NCI-H1105 (cell line): ENCODE data around the gene AKAP8L.
A peak's percentile ranks its signal among the peaks of the same experiment; 100 is the strongest.
"Not testable (repeated sequence)": the region's sequence is repeated elsewhere in the genome, so short reads cannot be mapped to it uniquely, and the experiment has no call there.

Source experiments
- DNase-seq: peaks from one replicate; lab custom pipeline; 2025; lab: John Stamatoyannopoulos, UW

The AKAP8L gene

DNA sequence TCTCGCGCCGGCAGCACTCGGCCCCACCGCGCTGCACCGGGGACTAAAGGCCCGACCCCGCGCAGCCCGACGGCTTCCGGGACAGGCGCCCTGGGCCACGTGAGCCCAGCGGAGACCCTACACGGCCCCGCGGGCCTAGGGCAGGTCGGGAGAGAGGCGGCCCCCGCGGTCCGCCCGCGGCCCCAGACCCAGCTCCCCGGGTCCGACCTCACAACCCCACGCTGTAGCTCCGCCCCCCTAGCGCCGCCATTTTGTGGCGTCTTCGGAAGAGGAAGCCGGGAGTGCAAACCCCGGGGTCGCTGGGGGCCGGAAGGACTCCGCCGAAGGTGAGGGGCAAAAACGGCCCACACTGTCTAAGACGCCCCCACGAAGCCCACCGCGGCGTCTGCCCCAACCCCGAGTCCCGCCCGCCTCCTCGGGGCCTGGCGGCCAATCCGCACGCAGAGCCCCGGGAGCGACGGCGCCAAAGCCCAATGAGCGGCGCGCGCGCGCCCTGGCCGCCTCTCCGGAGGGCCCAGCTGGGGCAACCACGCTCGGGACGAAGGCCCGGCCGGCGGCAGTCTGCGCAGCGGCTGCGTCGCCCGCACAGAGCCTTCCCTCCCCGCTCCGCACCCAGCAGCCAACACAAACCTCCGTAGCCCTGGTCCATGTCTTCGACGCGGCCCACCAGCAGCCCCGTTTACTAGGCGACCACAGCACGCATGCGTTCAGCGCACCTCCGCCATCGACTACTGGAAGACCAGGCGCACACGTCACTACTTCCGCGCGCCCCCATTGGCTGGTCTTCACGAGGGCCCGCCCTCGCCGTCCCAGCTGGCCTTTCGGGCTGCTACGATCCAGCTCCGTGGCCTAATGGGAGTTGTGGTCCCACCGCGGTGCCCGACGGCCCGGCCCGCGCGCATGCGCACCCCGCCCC lies 39.4 kb downstream of the AKAP8L start, which contains the start of gene AKAP8:
Gene AKAP8, minus strand, starts transcription at position 705 of the 916 bp plus-strand sequence. Its CDS starts 56 bp downstream, at position 649.
- peak; percentile 97 for DNase-seq

- peak; percentile 14 for DNase-seq
Observed at GRCh38 chr19:15378534-15379082, 40.2 kb downstream of the AKAP8L start.

DNA sequence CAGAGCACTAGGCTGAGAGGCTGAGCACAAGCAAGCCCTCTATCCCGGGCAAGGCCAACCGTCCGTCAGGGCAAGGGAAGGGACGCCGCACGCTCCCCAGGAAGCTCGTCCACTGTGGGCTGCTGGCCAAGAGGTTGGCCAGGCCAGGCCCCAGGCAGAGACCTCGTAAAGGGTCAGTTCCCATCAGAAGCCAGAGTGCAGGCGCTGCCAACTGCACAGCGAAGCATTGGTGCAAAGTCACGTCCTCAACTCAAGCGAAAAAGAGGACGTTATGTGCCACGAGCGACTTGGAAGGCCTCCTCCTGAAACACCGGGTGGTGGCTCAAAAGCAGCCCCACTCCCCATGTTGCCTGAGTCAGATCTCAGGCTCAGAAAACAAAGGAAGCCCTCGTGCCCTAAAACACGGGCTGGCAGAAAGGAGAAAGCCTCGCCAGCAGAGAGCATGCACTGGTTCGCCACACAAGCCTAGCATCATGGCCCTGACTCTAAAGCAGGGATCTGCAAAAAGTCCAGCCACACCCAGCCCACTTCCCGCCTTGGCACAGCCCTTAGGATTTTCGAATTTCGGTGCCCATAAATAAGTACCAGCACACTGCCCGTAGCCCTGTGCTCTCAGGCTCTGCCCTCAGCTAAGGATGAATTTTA lies 43.9 kb downstream of the AKAP8L start:
- DNase-seq, result no peak

GRCh38 chr19:15374105-15374651 lies 44.6 kb downstream of the AKAP8L start:
- no peak for DNase-seq

DNA sequence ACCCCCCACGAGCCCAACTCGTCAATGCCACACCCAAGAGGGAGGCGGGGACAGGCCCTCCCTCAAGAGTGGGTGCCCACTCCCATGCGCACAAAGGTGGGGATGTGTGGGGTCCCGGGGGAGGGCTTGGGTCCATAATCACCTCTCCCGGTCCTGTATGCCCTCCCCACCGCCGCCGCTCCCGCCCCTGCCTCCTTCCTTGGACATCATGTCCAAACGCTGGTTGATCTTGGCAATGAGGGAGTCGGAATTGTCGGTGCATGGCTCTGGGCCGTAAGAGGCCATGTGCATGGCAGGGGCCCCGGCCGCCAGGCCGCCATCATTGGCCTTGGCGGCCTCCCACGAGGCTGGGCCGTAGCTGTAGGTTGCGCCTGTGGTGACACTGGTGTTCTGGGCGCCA lies 45.1 kb downstream of the AKAP8L start:
- DNase-seq, result no peak

- DNase-seq, result no peak
Observed at GRCh38 chr19:15372891-15373301, 45.9 kb downstream of the AKAP8L start.

DNA sequence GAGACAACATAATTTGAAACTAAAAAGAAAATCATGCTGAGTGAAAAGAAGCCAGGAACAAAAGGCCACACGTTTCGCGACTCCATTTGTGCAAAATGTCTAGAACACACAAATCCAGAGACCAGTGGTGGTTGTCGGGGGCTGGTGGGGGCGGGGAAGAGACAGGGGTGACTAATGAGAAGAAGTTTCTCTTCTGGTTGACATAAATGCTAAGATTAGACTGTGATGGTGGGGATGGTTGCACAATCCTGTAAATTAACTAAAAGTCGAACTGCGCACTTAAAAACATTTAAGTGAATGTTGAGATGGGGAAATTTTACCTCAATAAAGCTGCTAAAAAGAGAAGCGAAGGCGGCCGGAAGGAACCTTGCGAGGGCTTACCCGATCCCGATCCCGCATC lies 46.3 kb downstream of the AKAP8L start:
- DNase-seq, result no peak

GRCh38 chr19:15371786-15372380 lies 46.9 kb downstream of the AKAP8L start:
- no peak for DNase-seq

- no peak for DNase-seq
Observed at GRCh38 chr19:15371119-15371518, 47.7 kb downstream of the AKAP8L start.

- no peak for DNase-seq
Observed at GRCh38 chr19:15369594-15369891, 49.2 kb downstream of the AKAP8L start.

GRCh38 chr19:15368798-15369593 lies 49.8 kb downstream of the AKAP8L start:
- no peak for DNase-seq

GRCh38 chr19:15368051-15368632 lies 50.6 kb downstream of the AKAP8L start:
- DNase-seq, result no peak

GRCh38 chr19:15367439-15367838 lies 51.3 kb downstream of the AKAP8L start:
- DNase-seq, result no peak

DNA sequence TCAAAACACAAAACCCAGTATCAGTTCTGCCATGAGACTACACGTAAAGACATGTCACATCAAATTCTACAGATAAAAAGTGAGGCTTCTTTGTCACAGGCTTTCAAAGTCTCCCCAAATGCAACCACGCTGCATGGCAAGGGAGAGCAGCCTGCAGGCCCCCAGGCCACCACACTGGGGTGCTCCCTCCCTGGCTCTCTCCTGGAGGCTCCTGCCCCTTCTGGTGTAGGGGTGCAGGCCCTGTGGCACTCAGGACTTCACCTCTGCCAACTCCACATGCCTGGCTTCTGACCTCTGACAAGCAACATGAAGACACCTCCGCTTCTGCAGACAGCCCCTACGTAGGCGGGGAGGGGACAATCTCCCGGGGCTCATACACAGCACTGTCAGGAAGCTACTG lies 53.5 kb downstream of the AKAP8L start:
- DNase-seq, result no peak

GRCh38 chr19:15363791-15364190 lies 55.0 kb downstream of the AKAP8L start:
- DNase-seq, result not testable (repeated sequence)

- DNase-seq, result not testable (repeated sequence)
Observed at GRCh38 chr19:15363048-15363447, 55.7 kb downstream of the AKAP8L start.

DNA sequence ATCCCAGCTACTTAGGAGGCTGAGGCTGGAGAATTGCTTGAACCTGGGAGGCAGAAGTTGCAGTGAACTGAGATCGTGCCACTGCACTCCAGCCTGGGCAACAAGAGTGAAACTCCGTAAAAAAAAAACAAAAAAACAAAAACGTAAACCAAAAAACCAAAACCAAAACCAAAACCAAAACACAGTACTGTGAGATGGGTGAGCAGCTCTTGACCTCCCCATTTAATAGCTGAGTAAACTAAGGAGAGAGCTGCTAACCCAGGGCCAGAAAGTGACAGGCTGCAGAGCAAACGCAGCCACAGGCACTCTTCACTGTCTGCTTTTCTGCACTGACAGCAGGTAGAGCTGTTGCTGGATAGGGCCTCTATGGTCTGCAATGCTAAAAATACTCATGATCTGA lies 58.8 kb downstream of the AKAP8L start:
- not testable (repeated sequence) for DNase-seq

- no peak for DNase-seq
Observed at GRCh38 chr19:15358918-15359317, 59.9 kb downstream of the AKAP8L start.

DNA sequence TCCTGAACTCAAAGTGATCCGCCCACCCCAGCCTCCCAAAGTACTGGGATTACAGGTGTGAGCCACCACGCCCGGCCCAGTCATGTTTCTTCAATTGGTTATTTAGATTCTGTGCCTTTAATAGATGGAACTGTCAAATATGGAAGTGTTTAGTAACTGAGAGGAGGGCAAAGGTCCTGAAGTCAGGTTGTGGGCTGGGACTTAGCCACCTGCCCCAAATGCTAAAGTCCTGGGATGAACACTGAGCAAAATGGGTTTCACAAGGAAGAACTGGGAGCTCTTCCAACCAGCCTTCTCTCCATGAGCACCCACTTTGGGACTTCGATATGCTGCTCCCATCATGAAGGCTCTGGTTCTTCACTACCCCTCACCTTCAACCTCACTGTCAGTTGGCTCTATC lies 60.9 kb downstream of the AKAP8L start:
- no peak for DNase-seq

DNA sequence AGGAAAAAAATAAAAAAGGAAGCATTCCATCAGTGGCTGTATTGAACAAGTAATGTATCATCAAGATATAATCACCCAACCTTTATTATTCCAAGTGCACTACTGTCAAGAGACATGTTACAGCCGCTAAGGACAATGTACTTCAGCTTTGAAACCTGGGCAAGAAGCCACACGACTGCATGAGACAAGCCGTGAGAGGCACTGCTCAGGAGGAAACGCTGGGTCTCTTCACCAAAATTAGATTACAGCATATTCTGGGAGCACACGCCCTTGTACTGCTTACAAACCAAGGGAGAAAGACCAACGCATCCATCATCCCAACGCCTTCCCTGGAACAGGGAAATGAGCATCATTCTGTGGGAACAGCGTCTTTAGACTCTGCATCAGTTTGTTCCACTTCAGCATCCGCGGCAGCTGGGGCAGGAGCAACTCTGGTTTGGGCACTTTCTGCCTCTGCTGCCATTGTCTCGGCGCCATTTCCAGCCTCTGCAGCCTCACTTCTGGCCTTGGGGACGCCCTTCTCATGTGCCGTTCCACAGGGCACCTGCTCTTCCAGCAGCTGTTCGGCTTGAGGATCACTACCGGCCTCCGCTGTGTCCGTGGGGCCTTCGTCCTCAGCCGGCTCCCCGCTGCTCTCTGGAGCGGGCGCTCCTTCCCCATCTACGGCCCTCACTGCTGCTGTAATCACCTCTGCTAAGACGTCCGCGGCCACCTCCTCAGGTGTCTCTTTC lies 64.1 kb downstream of the AKAP8L start:
- no peak for DNase-seq
